ENCODE data around the gene LRRC63.
"Not testable (repeated sequence)": the region's sequence is repeated elsewhere in the genome, so short reads cannot be mapped to it uniquely, and the experiment has no call there.

The LRRC63 gene

GRCh38 chr13:46274094-46274698 lies 62.5 kb downstream of the LRRC63 start:
- no peaks in the 10 kb centered on the region for H3K9me3 ChIP-seq (ENCODE audit: control insufficient read depth in 1 of 2, low read length in 2 of 2)
- H3K27ac ChIP-seq (ENCODE audit: low read length) = no peak overlapping the region
- H3K4me3 ChIP-seq (ENCODE audit: low read depth in 1 of 2, low read length in 2 of 2) = no peak overlapping the region
- no peaks in the 10 kb centered on the region for H3K27me3 ChIP-seq (ENCODE audit: low read depth, low read length)
- no peaks in the 10 kb centered on the region for H3K36me3 ChIP-seq (ENCODE audit: control insufficient read depth in 1 of 2, insufficient read depth in 2 of 2, low read length in 2 of 2)
- H3K4me1 ChIP-seq (ENCODE audit: control insufficient read depth in 1 of 2, insufficient read depth in 2 of 2, low read length in 2 of 2) = no peaks in the 10 kb centered on the region

GRCh38 chr13:46278474-46278873 lies 66.7 kb downstream of the LRRC63 start:
- H3K36me3 ChIP-seq (ENCODE audit: control insufficient read depth in 1 of 2, insufficient read depth in 2 of 2, low read length in 2 of 2) = no peaks in the 10 kb centered on the region
- H3K4me1 ChIP-seq (ENCODE audit: control insufficient read depth in 1 of 2, insufficient read depth in 2 of 2, low read length in 2 of 2) = no peaks in the 10 kb centered on the region
- H3K4me3 ChIP-seq (ENCODE audit: low read depth in 1 of 2, low read length in 2 of 2) = no peak overlapping the region
- no peak overlapping the region for H3K27ac ChIP-seq (ENCODE audit: low read length)
- H3K9me3 ChIP-seq (ENCODE audit: control insufficient read depth in 1 of 2, low read length in 2 of 2) = no peaks in the 10 kb centered on the region
- no peaks in the 10 kb centered on the region for H3K27me3 ChIP-seq (ENCODE audit: low read depth, low read length)

DNA sequence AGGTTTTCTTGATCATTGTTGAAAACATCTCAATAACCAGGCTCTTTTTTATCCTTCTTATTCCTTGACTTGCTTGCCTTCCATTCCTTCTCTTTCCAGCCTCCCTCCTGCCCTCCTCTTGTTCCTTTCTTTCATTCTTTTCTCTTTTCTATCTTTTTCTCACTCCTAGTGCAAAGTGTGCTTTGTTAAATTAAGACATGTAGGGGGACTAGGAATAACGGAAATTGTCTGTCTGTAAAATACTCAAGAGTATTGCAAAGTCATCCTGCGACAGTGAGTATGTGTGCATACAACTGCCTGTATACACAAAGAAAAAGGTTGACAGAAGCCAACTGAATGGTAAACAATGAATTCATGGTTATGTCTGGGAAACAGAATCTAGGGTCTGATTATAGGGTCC lies 70.1 kb downstream of the LRRC63 start:
- no peaks in the 10 kb centered on the region for H3K4me1 ChIP-seq (ENCODE audit: control insufficient read depth in 1 of 2, insufficient read depth in 2 of 2, low read length in 2 of 2)
- H3K27me3 ChIP-seq (ENCODE audit: low read depth, low read length) = no peaks in the 10 kb centered on the region
- H3K27ac ChIP-seq (ENCODE audit: low read length) = no peak overlapping the region
- H3K36me3 ChIP-seq (ENCODE audit: control insufficient read depth in 1 of 2, insufficient read depth in 2 of 2, low read length in 2 of 2) = no peaks in the 10 kb centered on the region
- H3K4me3 ChIP-seq (ENCODE audit: low read depth in 1 of 2, low read length in 2 of 2) = no peak overlapping the region
- H3K9me3 ChIP-seq (ENCODE audit: control insufficient read depth in 1 of 2, low read length in 2 of 2) = no peaks in the 10 kb centered on the region

- not testable (repeated sequence) for H3K36me3 ChIP-seq (ENCODE audit: control insufficient read depth in 1 of 2, insufficient read depth in 2 of 2, low read length in 2 of 2); H3K27ac ChIP-seq (ENCODE audit: low read length); H3K27me3 ChIP-seq (ENCODE audit: low read depth, low read length); H3K9me3 ChIP-seq (ENCODE audit: control insufficient read depth in 1 of 2, low read length in 2 of 2); H3K4me3 ChIP-seq (ENCODE audit: low read depth in 1 of 2, low read length in 2 of 2); H3K4me1 ChIP-seq (ENCODE audit: control insufficient read depth in 1 of 2, insufficient read depth in 2 of 2, low read length in 2 of 2)
Observed at GRCh38 chr13:46283912-46284824, 72.4 kb downstream of the LRRC63 start.

DNA sequence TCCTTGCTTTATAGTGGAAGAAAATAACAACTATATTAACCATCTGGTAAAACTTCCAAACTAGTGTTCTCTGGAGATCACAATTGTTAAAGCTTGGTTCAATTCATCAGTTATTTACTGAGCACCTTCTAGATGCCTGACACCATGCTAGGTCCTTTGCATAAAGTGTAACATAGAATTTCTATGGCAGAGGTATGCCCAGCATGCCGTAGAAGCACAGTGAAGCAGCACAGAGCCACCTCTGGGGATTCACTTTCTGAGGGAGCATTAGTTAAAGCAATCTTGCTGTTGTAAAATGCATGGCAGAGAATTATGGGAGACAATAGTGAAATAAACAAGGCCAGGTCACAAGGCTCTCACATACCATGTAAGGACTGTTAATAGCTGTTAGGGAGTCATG lies 75.2 kb downstream of the LRRC63 start:
- no peaks in the 10 kb centered on the region for H3K4me1 ChIP-seq (ENCODE audit: control insufficient read depth in 1 of 2, insufficient read depth in 2 of 2, low read length in 2 of 2)
- no peaks in the 10 kb centered on the region for H3K9me3 ChIP-seq (ENCODE audit: control insufficient read depth in 1 of 2, low read length in 2 of 2)
- no peak overlapping the region for H3K4me3 ChIP-seq (ENCODE audit: low read depth in 1 of 2, low read length in 2 of 2)
- H3K27me3 ChIP-seq (ENCODE audit: low read depth, low read length) = no peaks in the 10 kb centered on the region
- H3K27ac ChIP-seq (ENCODE audit: low read length) = no peak overlapping the region
- H3K36me3 ChIP-seq (ENCODE audit: control insufficient read depth in 1 of 2, insufficient read depth in 2 of 2, low read length in 2 of 2) = no peaks in the 10 kb centered on the region

GRCh38 chr13:46288570-46289259 lies 77.0 kb downstream of the LRRC63 start:
- Histone ChIP-seq H3K27ac (ENCODE audit: low read length) (no peak overlapping the region), H3K4me3 (ENCODE audit: low read depth in 1 of 2, low read length in 2 of 2) (no peak overlapping the region), H3K4me1 (ENCODE audit: control insufficient read depth in 1 of 2, insufficient read depth in 2 of 2, low read length in 2 of 2) (no peaks in the 10 kb centered on the region), H3K36me3 (ENCODE audit: control insufficient read depth in 1 of 2, insufficient read depth in 2 of 2, low read length in 2 of 2) (no peaks in the 10 kb centered on the region), H3K9me3 (ENCODE audit: control insufficient read depth in 1 of 2, low read length in 2 of 2) (no peaks in the 10 kb centered on the region), H3K27me3 (ENCODE audit: low read depth, low read length) (no peaks in the 10 kb centered on the region)

- Histone ChIP-seq H3K27ac (ENCODE audit: low read length) (no peak overlapping the region), H3K4me3 (ENCODE audit: low read depth in 1 of 2, low read length in 2 of 2) (no peak overlapping the region), H3K9me3 (ENCODE audit: control insufficient read depth in 1 of 2, low read length in 2 of 2) (no peaks in the 10 kb centered on the region), H3K27me3 (ENCODE audit: low read depth, low read length) (no peaks in the 10 kb centered on the region), H3K4me1 (ENCODE audit: control insufficient read depth in 1 of 2, insufficient read depth in 2 of 2, low read length in 2 of 2) (no peaks in the 10 kb centered on the region), H3K36me3 (ENCODE audit: control insufficient read depth in 1 of 2, insufficient read depth in 2 of 2, low read length in 2 of 2) (no peaks in the 10 kb centered on the region)
Observed at GRCh38 chr13:46289260-46289955, 77.7 kb downstream of the LRRC63 start.

DNA sequence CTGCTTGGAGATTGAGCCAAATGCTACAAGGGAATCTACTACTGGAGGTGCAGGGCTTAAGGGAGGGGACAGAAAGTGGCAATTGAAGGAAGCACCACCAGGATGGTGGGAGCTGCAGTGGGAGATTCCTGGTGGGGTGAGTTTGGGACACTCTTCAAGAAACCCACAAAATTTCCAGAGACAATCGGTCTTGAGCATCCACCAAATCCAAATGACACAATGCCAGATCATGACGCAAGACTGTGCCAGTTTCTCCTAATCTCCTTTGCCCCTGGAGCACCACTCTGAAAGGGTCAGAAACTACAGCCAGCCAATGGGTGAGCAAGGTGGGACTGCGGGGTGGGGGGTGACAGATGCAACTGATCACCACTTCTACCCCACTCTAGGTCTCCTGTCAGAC lies 78.7 kb downstream of the LRRC63 start:
- no peaks in the 10 kb centered on the region for H3K4me1 ChIP-seq (ENCODE audit: control insufficient read depth in 1 of 2, insufficient read depth in 2 of 2, low read length in 2 of 2)
- no peaks in the 10 kb centered on the region for H3K27me3 ChIP-seq (ENCODE audit: low read depth, low read length)
- H3K4me3 ChIP-seq (ENCODE audit: low read depth in 1 of 2, low read length in 2 of 2) = no peak overlapping the region
- no peaks in the 10 kb centered on the region for H3K9me3 ChIP-seq (ENCODE audit: control insufficient read depth in 1 of 2, low read length in 2 of 2)
- H3K27ac ChIP-seq (ENCODE audit: low read length) = no peak overlapping the region
- H3K36me3 ChIP-seq (ENCODE audit: control insufficient read depth in 1 of 2, insufficient read depth in 2 of 2, low read length in 2 of 2) = no peaks in the 10 kb centered on the region

DNA sequence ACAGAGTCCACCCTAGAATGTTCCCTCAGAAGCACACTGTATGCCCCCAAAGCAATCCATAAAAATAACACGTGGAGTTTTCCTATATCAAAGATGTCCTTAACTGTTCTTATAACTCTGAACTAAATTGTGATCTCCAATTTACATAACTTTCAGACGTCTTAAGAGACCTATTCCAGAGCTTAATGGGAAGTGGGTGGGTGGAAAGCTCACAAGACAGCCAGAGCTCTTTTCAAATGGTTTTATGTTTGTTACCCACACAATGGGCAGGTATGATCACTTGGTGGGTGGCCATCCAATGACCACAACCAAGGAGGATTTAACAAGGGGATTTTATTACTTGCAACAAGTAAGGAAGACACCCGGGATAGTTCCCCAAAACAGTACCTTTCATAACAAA lies 81.7 kb downstream of the LRRC63 start:
- Histone ChIP-seq H3K36me3 (ENCODE audit: control insufficient read depth in 1 of 2, insufficient read depth in 2 of 2, low read length in 2 of 2) (peaks cover 0 to 6% of the 10 kb centered on the region in 2 donors), H3K27me3 (ENCODE audit: low read depth, low read length) (no peaks in the 10 kb centered on the region), H3K4me1 (ENCODE audit: control insufficient read depth in 1 of 2, insufficient read depth in 2 of 2, low read length in 2 of 2) (no peaks in the 10 kb centered on the region), H3K27ac (ENCODE audit: low read length) (no peak overlapping the region), H3K4me3 (ENCODE audit: low read depth in 1 of 2, low read length in 2 of 2) (no peak overlapping the region), H3K9me3 (ENCODE audit: control insufficient read depth in 1 of 2, low read length in 2 of 2) (no peaks in the 10 kb centered on the region)

GRCh38 chr13:46295491-46296114 lies 83.9 kb downstream of the LRRC63 start:
- Histone ChIP-seq H3K9me3 (ENCODE audit: control insufficient read depth in 1 of 2, low read length in 2 of 2) (no peaks in the 10 kb centered on the region), H3K27ac (ENCODE audit: low read length) (no peak overlapping the region), H3K27me3 (ENCODE audit: low read depth, low read length) (no peaks in the 10 kb centered on the region), H3K36me3 (ENCODE audit: control insufficient read depth in 1 of 2, insufficient read depth in 2 of 2, low read length in 2 of 2) (peaks cover 0 to 6% of the 10 kb centered on the region in 2 donors), H3K4me3 (ENCODE audit: low read depth in 1 of 2, low read length in 2 of 2) (no peak overlapping the region), H3K4me1 (ENCODE audit: control insufficient read depth in 1 of 2, insufficient read depth in 2 of 2, low read length in 2 of 2) (no peaks in the 10 kb centered on the region)
